K562 (cell line): ENCODE results near the gene CCL19. TPM values are rescaled to one million over a fixed set of nuclear protein-coding genes. Genes with fewer than 3 reads are reported as not detected.

Experiments
- ATAC-seq: fragments of 200-7000 bp; cut with Tn5 transposase; 3 replicates; pipeline ENCODE4 v1.9.1; 2020; ENCODE audit warnings: moderate library complexity
- BruUV-seq: library from RNA; stranded (reverse); fragments of 400-500 nt; replicated peaks from 2 replicates; lab custom pipeline; 2021; lab: Mats Ljungman, UMichigan
- CTCF ChIA-PET: fragments of 300-600 bp; formaldehyde crosslinking; extraction: SDS; loops from one replicate; lab custom pipeline; 2021; ENCODE audit warnings: low intra/inter-chr PET ratio; lab: Yijun Ruan, JAX
- POLR2A ChIA-PET: fragments of 300-600, 350-650 bp; sonication (Branson Sonifier 250); formaldehyde crosslinking; extraction: SDS; loops from one replicate; lab custom pipeline; 2021; ENCODE audit warnings: antibody characterized with exemption, inconsistent platforms; lab: Yijun Ruan, JAX
- DNase-seq, 4 experiments: peaks; one replicate each; pipeline versions ENCODE4 v3.0.0 to v3.0.0-alpha.2; 2011 to 2018; ENCODE audit warnings: low spot score in 3 of 4, mixed read lengths in 3 of 4; ENCODE audit errors: extremely low read depth in 1 of 4
- FAIRE-seq: peaks from 2 replicates; lab custom pipeline; 2011; peaks lifted over from hg19 to GRCh38; lab: Jason Lieb, UNC
- H2AFZ ChIP-seq: 2 replicates; pipeline ENCODE4 v1.6.0; 2011; ENCODE audit warnings: low read depth, low read length, control low read depth, inconsistent platforms
- H3K27ac ChIP-seq: fragments of 200-600 bp; 3 replicates; pipeline ENCODE4 v1.8.0; 2011; ENCODE audit warnings: low read depth, mild to moderate bottlenecking, control low read depth, inconsistent platforms, low read length, moderate library complexity, mixed read lengths; ENCODE audit errors: extremely low read depth
- H3K27me3 ChIP-seq, 2 experiments: fragments of 300-600 bp in 1 of 2; 2 replicates in 1 of 2; 3 replicates in 1 of 2; pipeline versions ENCODE4 v1.6.0 to v1.8.0; 2011; ENCODE audit warnings: inconsistent platforms in 2 of 2, low read length in 2 of 2, mild to moderate bottlenecking in 1 of 2, mixed read lengths in 1 of 2, moderate library complexity in 1 of 2; ENCODE audit not compliant: control insufficient read depth in 2 of 2, insufficient read depth in 2 of 2
- H3K36me3 ChIP-seq: fragments of 300-600 bp; 3 replicates; pipeline ENCODE4 v1.8.0; 2011; ENCODE audit warnings: mild to moderate bottlenecking, low read length, inconsistent platforms; ENCODE audit not compliant: control insufficient read depth, insufficient read depth
- H3K4me1 ChIP-seq, 2 experiments: fragments of 200-600 bp in 1 of 2; replicated peaks in 1 of 2; 2 replicates in 1 of 2; 3 replicates in 1 of 2; pipeline versions ENCODE4 v1.5.1 to v1.8.0; 2011; ENCODE audit warnings: inconsistent platforms in 2 of 2, low read length in 2 of 2, mild to moderate bottlenecking in 1 of 2, mixed read lengths in 1 of 2, moderate library complexity in 1 of 2; ENCODE audit not compliant: control insufficient read depth in 2 of 2, insufficient read depth in 2 of 2
- H3K4me2 ChIP-seq: 2 replicates; pipeline ENCODE4 v1.6.1; 2011; ENCODE audit warnings: low read length, control low read depth, inconsistent platforms, mixed read lengths; ENCODE audit not compliant: insufficient read depth
- H3K4me3 ChIP-seq: fragments of 200-600 bp; sonication (generic), shearing (Covaris generic); 2 replicates; pipeline ENCODE4 v1.5.1; 2016; ENCODE audit warnings: control low read depth, inconsistent platforms
- H3K79me2 ChIP-seq: fragments of 200-600 bp; 3 replicates; pipeline ENCODE4 v1.8.0; 2011; ENCODE audit warnings: low read length, inconsistent platforms; ENCODE audit not compliant: control insufficient read depth, insufficient read depth
- H3K9ac ChIP-seq, 2 experiments: 2 replicates each; pipeline versions ENCODE4 v1.6.0 to v1.6.1; 2011; ENCODE audit warnings: low read depth in 2 of 2, low read length in 2 of 2, control low read depth in 1 of 2, inconsistent platforms in 1 of 2, mild to moderate bottlenecking in 1 of 2, mixed read lengths in 1 of 2; ENCODE audit not compliant: insufficient read depth in 1 of 2
- H3K9me1 ChIP-seq: one replicate; pipeline ENCODE4 v1.6.0; 2011; ENCODE audit warnings: inconsistent platforms, mild to moderate bottlenecking, low read length, moderate library complexity; ENCODE audit not compliant: control insufficient read depth, insufficient read depth
- H3K9me3 ChIP-seq: replicated peaks from 2 replicates; pipeline ENCODE4 v1.5.1; 2011; ENCODE audit warnings: low read depth, low read length, inconsistent platforms; ENCODE audit not compliant: control insufficient read depth, insufficient read depth
- H4K20me1 ChIP-seq: replicated peaks from 2 replicates; pipeline ENCODE4 v1.6.1; 2011; ENCODE audit warnings: low read length, inconsistent platforms, mixed read lengths; ENCODE audit not compliant: control insufficient read depth, insufficient read depth
- BACH1 ChIP-seq: fragments of 200-800 bp; sonication (Bioruptor generic); IDR thresholded peaks from 2 replicates; pipeline ENCODE4 v1.6.1; 2016; ENCODE audit warnings: missing genetic modification characterization, missing compliant biosample characterization
- BRF2 ChIP-seq: IDR thresholded peaks from 3 replicates; pipeline ENCODE4 v1.6.1; 2011; ENCODE audit warnings: borderline replicate concordance, mild to moderate bottlenecking; ENCODE audit not compliant: insufficient read length, insufficient read depth
- CTBP1 ChIP-seq: fragments of 450-650 bp; IDR thresholded peaks from 2 replicates; pipeline ENCODE4 v1.6.1; 2016; ENCODE audit warnings: borderline replicate concordance
- DIDO1 ChIP-seq: fragments of 450-650 bp; IDR thresholded peaks from 2 replicates; pipeline ENCODE4 v1.6.1; 2016; ENCODE audit warnings: low read depth, missing biosample characterization, missing genetic modification characterization
- E2F4 ChIP-seq: sonication (generic); formaldehyde crosslinking; IDR thresholded peaks from 2 replicates; pipeline ENCODE4 v1.8.0; 2022; ENCODE audit warnings: mild to moderate bottlenecking, low read depth, missing genetic modification reagents
- MEF2A ChIP-seq: IDR thresholded peaks from 2 replicates; pipeline ENCODE4 v1.6.1; 2011; ENCODE audit warnings: low read depth, mild to moderate bottlenecking, low read length, moderate library complexity; ENCODE audit not compliant: control insufficient read depth
- NFRKB ChIP-seq: fragments of 450-650 bp; IDR thresholded peaks from 2 replicates; pipeline ENCODE4 v1.6.1; 2016; ENCODE audit warnings: low read depth
- PRMT5 ChIP-seq: sonication (generic); formaldehyde crosslinking; IDR thresholded peaks from 2 replicates; pipeline ENCODE4 v1.5.0; 2020; ENCODE audit warnings: missing genetic modification reagents
- RFX1 ChIP-seq: fragments of 450-650 bp; IDR thresholded peaks from 2 replicates; pipeline ENCODE4 v1.6.1; 2016; ENCODE audit warnings: mild to moderate bottlenecking, moderate library complexity
- SREBF1 ChIP-seq: fragments of 150-350 bp; IDR thresholded peaks from 2 replicates; pipeline ENCODE4 v1.6.1; 2014; ENCODE audit warnings: antibody characterized with exemption, low read depth, low read length, borderline replicate concordance
- ZNF316 ChIP-seq: fragments of 450-650 bp; IDR thresholded peaks from 2 replicates; pipeline ENCODE4 v1.6.1; 2016
- ZNF655 ChIP-seq: fragments of 250-450 bp; sonication (Bioruptor Pico); IDR thresholded peaks from 2 replicates; pipeline ENCODE4 v1.5.0; 2021
- WGBS: fragments of 100-300 bp; shearing (Covaris generic); methylation state at CpG from one replicate; pipeline ENCODE4 v1.1.6; 2016; ENCODE audit warnings: low coverage, mixed read lengths; ENCODE audit not compliant: insufficient coverage; ENCODE audit errors: missing lambda C conversion rate; 5-methylcytosine and 5-hydroxymethylcytosine counted together
- in situ Hi-C: fragments of 300-500 bp; cut with MboI; formaldehyde crosslinking; loops from 4 replicates; pipeline ENCODE4 v1.15.0; 2018; ENCODE audit warnings: inconsistent platforms, mixed read lengths
- intact Hi-C: fragments of 100-400 bp; cut with micrococcal nuclease; formaldehyde crosslinking; loops from 2 replicates; pipeline ENCODE4 v1.14.2; 2022
- polyA plus RNA-seq, 8 experiments: library from polyadenylated mRNA; depleted of rRNA in 4 of 8; stranded (reverse) in 5 of 8; unstranded in 3 of 8; fragments of >200 nt; fragmentation: Nextera tagmentation in 2 of 8; fragmentation: Illumina TruSeq in 1 of 8; extraction: Ambion mirVana in 2 of 8; extraction: Trizol in 1 of 8; gene quantifications; 2 replicates each; pipeline versions ENCODE4 v1.2.1 to v1.2.3, GENCODE V29; 2011 to 2014; ENCODE audit warnings: inconsistent platforms in 1 of 8, missing spikeins in 1 of 8
- total RNA-seq, 7 experiments: library from RNA; depleted of rRNA in 6 of 7; stranded (reverse); fragments of >200 nt in 6 of 7; fragmentation: Illumina TruSeq in 2 of 7; extraction: Trizol in 2 of 7; gene quantifications; 2 replicates each; pipeline versions ENCODE4 v1.2.1 to v1.2.3, GENCODE V29; 2011 to 2021; ENCODE audit warnings: low replicate concordance in 1 of 7

CCL19 gene
- total and polyA plus RNA-seq, 9 of the 15 experiments (the other 6 are each of a cell fraction or from before 2014, with no cell fraction given), result not detected

- TF ChIP-seq MEF2A, result no peak
- TF ChIP-seq E2F4 (CRISPR knock-in tag), result no peak
- TF ChIP-seq BACH1, result no peak
These were observed 18.3 kb upstream of the CCL19 start (continued) for GRCh38 chr9:34709196-34709978.

GRCh38 chr9:34707130-34707529 lies 16.1 kb upstream of the CCL19 start:
- Histone ChIP-seq H4K20me1 (no peaks in the 10 kb centered on the region), H3K4me3 (no peak overlapping the region), H3K9ac (no peak overlapping the region), H3K9me1 (no peaks in the 10 kb centered on the region), H3K4me1 (peaks cover 0 to 2% of the 10 kb centered on the region in 2 experiments; a peak in 2 of 5 replicates), H3K9me3 (no peaks in the 10 kb centered on the region), H3K79me2 (no peaks in the 10 kb centered on the region), H3K27me3 (peaks cover 3 to 5% of the 10 kb centered on the region in 2 experiments; a peak in 2 of 5 replicates), H2AFZ (no peak overlapping the region), H3K36me3 (no peaks in the 10 kb centered on the region), H3K4me2 (no peak overlapping the region), H3K27ac (no peak overlapping the region)
- FAIRE-seq (no peak), DNase-seq (no peak), ATAC-seq (no peak)
- in situ Hi-C loops (no loop called here), intact Hi-C loops (loop anchor here (10.0 kb wide), 1 partner anchor 92 kb away; the partner anchor contains the start of gene RPP25L)
- POLR2A ChIA-PET, result no interaction called here
- TF ChIP-seq ZNF655 (CRISPR knock-in tag) (no peak), BRF2 (no peak), CTBP1 (no peak), SREBF1 (no peak), PRMT5 (no peak), DIDO1 (tag) (no peak), RFX1 (no peak), NFRKB (no peak), ZNF316 (no peak)
- no TSS peak for BruUV-seq
- CTCF ChIA-PET, result no interaction called here
- WGBS, result 6% methylated on average over 2 of the region's 2 CpGs
